ENCODE data around the gene DHRS4.
A peak's percentile ranks its signal among the peaks of the same experiment; 100 is the strongest.

- TF ChIP-seq CTCF (IDR thresholded peaks at IDR 0.05; ENCODE audit: insufficient read depth, low read length, poor library complexity, severe bottlenecking) = peak; percentile 90
- TF ChIP-seq EZH2phosphoT487 (conservative IDR thresholded peaks at IDR 0.05; ENCODE audit: low read length) = no peak
Observed at GRCh38 chr14:23929822-23930294, 23.7 kb upstream of the DHRS4 start.

All from SU-DHL-6 (cell line).